Endothelial cell of umbilical vein (primary cell): ENCODE data around the gene MCF2L. TPM values are rescaled to one million over a fixed set of nuclear protein-coding genes. Genes with fewer than 3 reads are reported as not detected.

Experiments used
- BruUV-seq: library from RNA; stranded (reverse); fragments of 400-500 nt; replicated peaks from 2 replicates; lab custom pipeline; 2021; lab: Mats Ljungman, UMichigan
- CTCF ChIA-PET: fragments of 300-600, 350-600 bp; sonication (Branson Sonifier 250); formaldehyde crosslinking; loops from one replicate; lab custom pipeline; 2021; ENCODE audit warnings: antibody characterized with exemption, inconsistent platforms; lab: Charles Lee
- POLR2A ChIA-PET: fragments of 300-600, 350-600 bp; sonication (Branson Sonifier 250); formaldehyde crosslinking; loops from one replicate; lab custom pipeline; 2021; ENCODE audit warnings: antibody characterized with exemption, inconsistent platforms; lab: Charles Lee
- DNase-seq: peaks from one replicate; pipeline ENCODE4 v3.0.0-alpha.2; 2011; ENCODE audit warnings: low read depth, low spot score
- FAIRE-seq: peaks from 2 replicates; lab custom pipeline; 2011; peaks lifted over from hg19 to GRCh38; lab: Jason Lieb, UNC
- H2AFZ ChIP-seq: 2 replicates; pipeline ENCODE4 v1.6.0; 2012; ENCODE audit warnings: low read depth, low read length, control low read depth, inconsistent platforms
- H3K27ac ChIP-seq: 2 replicates; pipeline ENCODE4 v1.5.1; 2011; ENCODE audit warnings: low read depth, mild to moderate bottlenecking, control low read depth, low read length, moderate library complexity; ENCODE audit not compliant: insufficient read depth
- H3K27me3 ChIP-seq, 2 experiments: 2 replicates each; pipeline versions ENCODE4 v1.6.0 to v1.6.1; 2011; ENCODE audit warnings: low read length in 2 of 2, mixed read lengths in 1 of 2; ENCODE audit not compliant: control insufficient read depth in 2 of 2, insufficient read depth in 2 of 2
- H3K36me3 ChIP-seq, 2 experiments: 2 replicates in 1 of 2; 3 replicates in 1 of 2; pipeline ENCODE4 v1.5.1; 2011; ENCODE audit warnings: low read length in 2 of 2, mild to moderate bottlenecking in 1 of 2, moderate library complexity in 1 of 2; ENCODE audit not compliant: control insufficient read depth in 2 of 2, insufficient read depth in 2 of 2; ENCODE audit errors: extremely low read depth in 1 of 2
- H3K4me1 ChIP-seq: 3 replicates; pipeline ENCODE4 v1.5.1; 2011; ENCODE audit warnings: mild to moderate bottlenecking, low read length; ENCODE audit not compliant: control insufficient read depth, insufficient read depth; ENCODE audit errors: extremely low read depth
- H3K4me2 ChIP-seq: 2 replicates; pipeline ENCODE4 v1.6.1; 2011; ENCODE audit warnings: low read length, control low read depth, mixed read lengths; ENCODE audit not compliant: insufficient read depth
- H3K4me3 ChIP-seq, 3 experiments: fragments of 200-600 bp in 1 of 3; sonication (generic), shearing (Covaris generic) in 1 of 3; replicated peaks in 1 of 3; 2 replicates each; pipeline ENCODE4 v1.5.1; 2011 to 2016; ENCODE audit warnings: control low read depth in 3 of 3, low read length in 3 of 3, mild to moderate bottlenecking in 2 of 3, inconsistent platforms in 1 of 3, low read depth in 1 of 3, moderate library complexity in 1 of 3; ENCODE audit not compliant: insufficient read depth in 1 of 3
- H3K79me2 ChIP-seq: 2 replicates; pipeline ENCODE4 v1.6.0; 2012; ENCODE audit warnings: low read length, inconsistent platforms; ENCODE audit not compliant: control insufficient read depth, insufficient read depth
- H3K9ac ChIP-seq: replicated peaks from 2 replicates; pipeline ENCODE3; 2011; ENCODE audit warnings: low read length, control low read depth; ENCODE audit not compliant: insufficient read depth; ENCODE audit errors: extremely low read depth
- H3K9me1 ChIP-seq: replicated peaks from 3 replicates; pipeline ENCODE4 v1.6.0; 2011; ENCODE audit warnings: mild to moderate bottlenecking, low read length; ENCODE audit not compliant: control insufficient read depth, insufficient read depth; ENCODE audit errors: extremely low read depth
- H3K9me3 ChIP-seq: replicated peaks from 2 replicates; pipeline ENCODE4 v1.5.1; 2012; ENCODE audit warnings: low read length, inconsistent platforms; ENCODE audit not compliant: control insufficient read depth, insufficient read depth
- H4K20me1 ChIP-seq: replicated peaks from 2 replicates; pipeline ENCODE3; 2011; ENCODE audit warnings: mild to moderate bottlenecking, low read length; ENCODE audit not compliant: control insufficient read depth, insufficient read depth; ENCODE audit errors: extremely low read depth
- CTCF ChIP-seq, 2 donors: IDR thresholded peaks; 1 replicate in 1 of 2; 2 replicates in 1 of 2; pipeline ENCODE4 v1.5.1; 2011; ENCODE audit warnings: low read length in 2 of 2, mild to moderate bottlenecking in 2 of 2, moderate library complexity in 2 of 2, control low read depth in 1 of 2, inconsistent platforms in 1 of 2, low read depth in 1 of 2; ENCODE audit not compliant: insufficient read depth in 1 of 2; ENCODE audit errors: extremely low read depth in 1 of 2
- EZH2 ChIP-seq: IDR thresholded peaks from 2 replicates; pipeline ENCODE4 v1.6.1; 2012; ENCODE audit warnings: borderline replicate concordance, low read depth, mild to moderate bottlenecking, moderate library complexity, low read length, inconsistent platforms; ENCODE audit not compliant: severe bottlenecking
- FOS ChIP-seq: IDR thresholded peaks from 2 replicates; pipeline ENCODE4 v1.6.1; 2011; ENCODE audit warnings: mild to moderate bottlenecking, low read length, moderate library complexity, borderline replicate concordance; ENCODE audit not compliant: insufficient read depth
- GATA2 ChIP-seq: IDR thresholded peaks from 2 replicates; pipeline ENCODE4 v1.7.0; 2011; ENCODE audit warnings: low read depth, mild to moderate bottlenecking, moderate library complexity, mixed read lengths, low read length; ENCODE audit not compliant: insufficient read length, insufficient read depth
- JUN ChIP-seq: IDR thresholded peaks from 2 replicates; pipeline ENCODE4 v1.6.1; 2011; ENCODE audit warnings: borderline replicate concordance, low read depth; ENCODE audit not compliant: insufficient read length, insufficient read depth
- MAX ChIP-seq: IDR thresholded peaks from 2 replicates; pipeline ENCODE4 v1.6.1; 2011; ENCODE audit not compliant: insufficient read depth, insufficient read length
- MYC ChIP-seq: IDR thresholded peaks from one replicate; pipeline ENCODE4 v1.6.1; 2011; ENCODE audit warnings: mild to moderate bottlenecking, low read depth, low read length
- POLR2A ChIP-seq: IDR thresholded peaks from 2 replicates; pipeline ENCODE4 v1.6.1; 2012; ENCODE audit warnings: low read depth, mild to moderate bottlenecking, control low read depth, low read length
- POLR2AphosphoS5 ChIP-seq: IDR thresholded peaks from 2 replicates; pipeline ENCODE4 v1.6.1; 2012; ENCODE audit warnings: low read depth, mild to moderate bottlenecking, control low read depth, low read length, moderate library complexity; ENCODE audit not compliant: insufficient read depth
- dilution Hi-C: fragments of 300-500 bp; cut with MboI; formaldehyde crosslinking; loops from one replicate; pipeline ENCODE4 v1.15.0; 2019; ENCODE audit warnings: low sequenced_read_pairs; ENCODE audit not compliant: extremely low pct_ligation_motif_present
- intact Hi-C: fragments of 100-400 bp; cut with micrococcal nuclease; formaldehyde crosslinking; loops from one replicate; pipeline ENCODE4 v1.10.0; 2022
- polyA plus RNA-seq, 4 experiments: library from polyadenylated mRNA; depleted of rRNA in 3 of 4; stranded (reverse) in 3 of 4; unstranded in 1 of 4; fragments of >200 nt; gene quantifications; 2 replicates each; pipeline versions ENCODE4 v1.2.1 to v1.2.3, GENCODE V29; 2011 to 2012; ENCODE audit warnings: missing spikeins in 1 of 4
- total RNA-seq: library from RNA; stranded (reverse); gene quantifications from 2 replicates; pipeline ENCODE4 v1.2.3, GENCODE V29; 2021

Gene MCF2L
- total and polyA plus RNA-seq, 2 donors (not counting 3 experiments of a cell fraction or from before 2014, with no cell fraction given) = 0.33 to 0.58 TPM

GRCh38 chr13:112953591-112954487, 15.2 kb upstream of the MCF2L start:
- no peaks in the 10 kb centered on the region for H3K9me1 ChIP-seq
- no peak overlapping the region for H2AFZ ChIP-seq
- no peaks in the 10 kb centered on the region for H3K79me2 ChIP-seq
- POLR2A ChIA-PET = no interaction called here
- no peaks in the 10 kb centered on the region for H3K4me1 ChIP-seq
- no peaks in the 10 kb centered on the region for H3K36me3 ChIP-seq
- H3K9ac ChIP-seq = no peak overlapping the region
- dilution Hi-C loops (no loop called here), intact Hi-C loops (no loop called here)
- FAIRE-seq = no peak
- BruUV-seq = no TSS peak
- no peak overlapping the region for H3K27ac ChIP-seq
- no peak for DNase-seq
- CTCF ChIA-PET = interaction anchor here (1.8 to 2.1 kb wide), 2 partner anchors 11 kb away, joined by 11 read pairs; no protein-coding TSS in a partner anchor
- TF ChIP-seq POLR2AphosphoS5 = no peak
- TF ChIP-seq EZH2 = no peak
- no peak for TF ChIP-seq MYC
- no peak for TF ChIP-seq CTCF (IDR thresholded peaks at IDR 0.05; ENCODE audit: extremely low read depth in 1 of 2, insufficient read depth in 1 of 2, low read depth in 1 of 2, low read length in 2 of 2)
- TF ChIP-seq GATA2 = no peak
- no peak for TF ChIP-seq JUN
- no peak for TF ChIP-seq MAX
- no peak for TF ChIP-seq FOS
- no peak for TF ChIP-seq POLR2A
- H3K4me2 ChIP-seq = no peak overlapping the region
- no peak overlapping the region for H3K4me3 ChIP-seq
- no peaks in the 10 kb centered on the region for H3K9me3 ChIP-seq
- H3K27me3 ChIP-seq = peaks cover 7 to 25% of the 10 kb centered on the region in 2 experiments
- H4K20me1 ChIP-seq = no peaks in the 10 kb centered on the region
